GM23338 (cell line): ENCODE data around the gene IRGC. TPM values are rescaled to one million over a fixed set of nuclear protein-coding genes. Genes with fewer than 3 reads are reported as not detected.

Source experiments
- ATAC-seq: fragments of 200-7000 bp; cut with Tn5 transposase; 3 replicates; pipeline ENCODE4 v1.9.1; 2020
- DNase-seq: peaks from one replicate; pipeline ENCODE4 v3.0.0-alpha.2; 2015; ENCODE audit warnings: low spot score
- H2AFZ ChIP-seq: fragments of 200-600 bp; sonication (generic); 2 replicates; pipeline ENCODE4 v1.8.0; 2016; ENCODE audit warnings: antibody characterized with exemption, mild to moderate bottlenecking, moderate library complexity
- H3F3A ChIP-seq: fragments of 200-600 bp; sonication (generic); replicated peaks from 2 replicates; pipeline ENCODE4 v1.8.0; 2017; ENCODE audit warnings: antibody characterized with exemption, mixed run types, low read depth
- H3K27ac ChIP-seq: fragments of 200-600 bp; sonication (generic); 2 replicates; pipeline ENCODE4 v1.6.1; 2016; ENCODE audit warnings: low read depth
- H3K27me3 ChIP-seq: fragments of 200-600 bp; sonication (generic); 2 replicates; pipeline ENCODE4 v1.8.0; 2016; ENCODE audit warnings: mild to moderate bottlenecking, mixed run types, moderate library complexity; ENCODE audit not compliant: insufficient read depth
- H3K36me3 ChIP-seq: fragments of 200-600 bp; sonication (generic); 2 replicates; pipeline ENCODE4 v1.8.0; 2016; ENCODE audit warnings: mild to moderate bottlenecking; ENCODE audit not compliant: insufficient read depth
- H3K4me1 ChIP-seq: fragments of 200-600 bp; sonication (generic); 2 replicates; pipeline ENCODE4 v1.8.0; 2016; ENCODE audit warnings: mild to moderate bottlenecking, moderate library complexity; ENCODE audit not compliant: insufficient read depth
- H3K4me2 ChIP-seq: fragments of 200-600 bp; sonication (generic); 2 replicates; pipeline ENCODE4 v1.7.1; 2017; ENCODE audit warnings: mixed run types
- H3K4me3 ChIP-seq: fragments of 200-600 bp; sonication (generic); 2 replicates; pipeline ENCODE4 v1.6.1; 2016; ENCODE audit warnings: mixed run types
- H3K79me2 ChIP-seq: fragments of 200-600 bp; sonication (generic); replicated peaks from 2 replicates; pipeline ENCODE4 v1.8.0; 2017; ENCODE audit warnings: mild to moderate bottlenecking; ENCODE audit not compliant: insufficient read depth
- H3K9me2 ChIP-seq: fragments of 200-600 bp; sonication (generic); 2 replicates; pipeline ENCODE4 v1.8.0; 2017; ENCODE audit not compliant: insufficient read depth
- H4K20me1 ChIP-seq: fragments of 200-600 bp; sonication (generic); replicated peaks from 2 replicates; pipeline ENCODE4 v1.8.0; 2017; ENCODE audit warnings: mild to moderate bottlenecking; ENCODE audit not compliant: insufficient read depth
- H3K27ac Mint-ChIP-seq: 2 replicates; pipeline ENCODE4 v1.8.0; 2020; ENCODE audit warnings: inconsistent platforms, mild to moderate bottlenecking, moderate library complexity, mixed read lengths
- H3K27me3 Mint-ChIP-seq: 3 replicates; pipeline ENCODE4 v1.8.0; 2022; ENCODE audit warnings: low read depth, mild to moderate bottlenecking, moderate library complexity, mixed read lengths, inconsistent platforms; ENCODE audit not compliant: insufficient read depth, poor library complexity
- H3K36me3 Mint-ChIP-seq: 3 replicates; pipeline ENCODE4 v1.8.0; 2021; ENCODE audit warnings: low read depth, mild to moderate bottlenecking, inconsistent platforms, moderate library complexity, mixed read lengths
- H3K4me1 Mint-ChIP-seq: 3 replicates; pipeline ENCODE4 v1.8.0; 2020; ENCODE audit warnings: mild to moderate bottlenecking, inconsistent platforms, mixed read lengths
- H3K4me3 Mint-ChIP-seq: 3 replicates; pipeline ENCODE4 v1.8.0; 2021; ENCODE audit warnings: moderate library complexity, mild to moderate bottlenecking, inconsistent platforms, mixed read lengths
- H3K9me3 Mint-ChIP-seq: 3 replicates; pipeline ENCODE4 v1.8.0; 2020; ENCODE audit warnings: moderate library complexity, mild to moderate bottlenecking, inconsistent platforms, mixed read lengths
- CREB1 ChIP-seq: fragments of 250-450 bp; sonication (Bioruptor Pico); IDR thresholded peaks from 2 replicates; pipeline ENCODE4 v1.5.0; 2020; ENCODE audit warnings: low read depth, mild to moderate bottlenecking, moderate library complexity
- EZH2 ChIP-seq: fragments of 200-600 bp; sonication (generic); IDR thresholded peaks from one replicate; pipeline ENCODE4 v1.8.0; 2017; ENCODE audit warnings: antibody characterized with exemption, mild to moderate bottlenecking, low read depth; ENCODE audit not compliant: unreplicated experiment
- EZH2phosphoT487 ChIP-seq: fragments of 200-600 bp; sonication (generic); IDR thresholded peaks from one replicate; pipeline ENCODE4 v1.8.1; 2018; ENCODE audit warnings: antibody characterized with exemption; ENCODE audit not compliant: unreplicated experiment
- JUNB ChIP-seq: IDR thresholded peaks from one replicate; pipeline ENCODE4 v1.6.1; 2016; ENCODE audit warnings: antibody characterized with exemption; ENCODE audit not compliant: unreplicated experiment
- NANOG ChIP-seq: IDR thresholded peaks from 2 replicates; pipeline ENCODE4 v1.6.1; 2016; ENCODE audit warnings: antibody characterized with exemption, borderline replicate concordance
- POLR2AphosphoS5 ChIP-seq: IDR thresholded peaks from 2 replicates; pipeline ENCODE4 v1.6.1; 2016; ENCODE audit warnings: antibody characterized with exemption, low read depth
- STAT1 ChIP-seq: IDR thresholded peaks from one replicate; pipeline ENCODE4 v1.6.1; 2016; ENCODE audit warnings: antibody characterized with exemption; ENCODE audit not compliant: unreplicated experiment
- ZNF114 ChIP-seq: fragments of 250-450 bp; sonication (Bioruptor Pico); IDR thresholded peaks from 2 replicates; pipeline ENCODE4 v1.5.0; 2020; ENCODE audit warnings: mild to moderate bottlenecking, moderate library complexity
- ZNF331 ChIP-seq: fragments of 250-450 bp; sonication (Bioruptor Pico); IDR thresholded peaks from 2 replicates; pipeline ENCODE4 v1.5.0; 2020; ENCODE audit warnings: low read depth, mild to moderate bottlenecking, moderate library complexity
- polyA plus RNA-seq: library from polyadenylated mRNA; unstranded; fragments of >200 nt; fragmentation: Nextera tagmentation; extraction: Ambion mirVana; gene quantifications from 2 replicates; pipeline ENCODE4 v1.2.1, GENCODE V29; 2016
- total RNA-seq: library from RNA; depleted of rRNA; stranded (reverse); fragments of >200 nt; shearing (Covaris generic); gene quantifications from 2 replicates; pipeline ENCODE4 v1.2.3, GENCODE V29; 2014
- TF ChIP-seq, protein P1 (sequence below): fragments of 250-450 bp; sonication (Bioruptor Pico); IDR thresholded peaks from 2 replicates; pipeline ENCODE4 v1.5.0; 2020; ENCODE audit warnings: mild to moderate bottlenecking, moderate library complexity
- TF ChIP-seq, protein P2 (sequence below): IDR thresholded peaks from 2 replicates; pipeline ENCODE4 v1.6.1; 2016; ENCODE audit warnings: antibody characterized with exemption
- TF ChIP-seq, protein P3 (sequence below), 2 experiments: fragments of 200-600 bp in 1 of 2; sonication (generic) in 1 of 2; conservative IDR thresholded peaks; 2 replicates each; pipeline versions ENCODE4 v1.5.1 to v1.6.1; 2016 to 2017; ENCODE audit warnings: antibody characterized with exemption in 2 of 2, low read depth in 2 of 2, mild to moderate bottlenecking in 2 of 2, moderate library complexity in 1 of 2
- TF ChIP-seq, protein P4 (sequence below): IDR thresholded peaks from one replicate; pipeline ENCODE4 v1.6.1; 2018; ENCODE audit warnings: antibody characterized with exemption; ENCODE audit not compliant: unreplicated experiment

Gene IRGC
- total and polyA plus RNA-seq, 2 experiments from 2014 or later, result not detected

DNA sequence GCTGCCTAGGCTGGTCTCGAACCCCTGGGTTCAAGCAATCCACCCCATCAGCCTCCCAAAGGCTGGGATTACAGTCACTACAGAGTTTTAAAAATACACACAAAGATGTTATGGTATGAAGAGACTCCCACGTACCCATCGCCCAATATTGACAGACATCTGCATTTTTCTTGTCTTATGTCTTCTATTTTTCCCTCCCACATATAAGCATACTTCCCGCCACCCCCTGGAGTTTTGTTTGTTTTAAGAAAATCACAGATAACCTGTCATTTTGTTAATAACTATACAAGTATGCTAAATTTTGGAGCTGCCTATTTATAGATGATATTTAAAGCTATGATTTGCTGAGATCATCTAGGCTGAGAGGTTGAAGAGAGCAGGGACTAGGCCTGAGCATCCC is 45.1 kb downstream of the IRGC start (continued):
- TF ChIP-seq, protein P1, sequence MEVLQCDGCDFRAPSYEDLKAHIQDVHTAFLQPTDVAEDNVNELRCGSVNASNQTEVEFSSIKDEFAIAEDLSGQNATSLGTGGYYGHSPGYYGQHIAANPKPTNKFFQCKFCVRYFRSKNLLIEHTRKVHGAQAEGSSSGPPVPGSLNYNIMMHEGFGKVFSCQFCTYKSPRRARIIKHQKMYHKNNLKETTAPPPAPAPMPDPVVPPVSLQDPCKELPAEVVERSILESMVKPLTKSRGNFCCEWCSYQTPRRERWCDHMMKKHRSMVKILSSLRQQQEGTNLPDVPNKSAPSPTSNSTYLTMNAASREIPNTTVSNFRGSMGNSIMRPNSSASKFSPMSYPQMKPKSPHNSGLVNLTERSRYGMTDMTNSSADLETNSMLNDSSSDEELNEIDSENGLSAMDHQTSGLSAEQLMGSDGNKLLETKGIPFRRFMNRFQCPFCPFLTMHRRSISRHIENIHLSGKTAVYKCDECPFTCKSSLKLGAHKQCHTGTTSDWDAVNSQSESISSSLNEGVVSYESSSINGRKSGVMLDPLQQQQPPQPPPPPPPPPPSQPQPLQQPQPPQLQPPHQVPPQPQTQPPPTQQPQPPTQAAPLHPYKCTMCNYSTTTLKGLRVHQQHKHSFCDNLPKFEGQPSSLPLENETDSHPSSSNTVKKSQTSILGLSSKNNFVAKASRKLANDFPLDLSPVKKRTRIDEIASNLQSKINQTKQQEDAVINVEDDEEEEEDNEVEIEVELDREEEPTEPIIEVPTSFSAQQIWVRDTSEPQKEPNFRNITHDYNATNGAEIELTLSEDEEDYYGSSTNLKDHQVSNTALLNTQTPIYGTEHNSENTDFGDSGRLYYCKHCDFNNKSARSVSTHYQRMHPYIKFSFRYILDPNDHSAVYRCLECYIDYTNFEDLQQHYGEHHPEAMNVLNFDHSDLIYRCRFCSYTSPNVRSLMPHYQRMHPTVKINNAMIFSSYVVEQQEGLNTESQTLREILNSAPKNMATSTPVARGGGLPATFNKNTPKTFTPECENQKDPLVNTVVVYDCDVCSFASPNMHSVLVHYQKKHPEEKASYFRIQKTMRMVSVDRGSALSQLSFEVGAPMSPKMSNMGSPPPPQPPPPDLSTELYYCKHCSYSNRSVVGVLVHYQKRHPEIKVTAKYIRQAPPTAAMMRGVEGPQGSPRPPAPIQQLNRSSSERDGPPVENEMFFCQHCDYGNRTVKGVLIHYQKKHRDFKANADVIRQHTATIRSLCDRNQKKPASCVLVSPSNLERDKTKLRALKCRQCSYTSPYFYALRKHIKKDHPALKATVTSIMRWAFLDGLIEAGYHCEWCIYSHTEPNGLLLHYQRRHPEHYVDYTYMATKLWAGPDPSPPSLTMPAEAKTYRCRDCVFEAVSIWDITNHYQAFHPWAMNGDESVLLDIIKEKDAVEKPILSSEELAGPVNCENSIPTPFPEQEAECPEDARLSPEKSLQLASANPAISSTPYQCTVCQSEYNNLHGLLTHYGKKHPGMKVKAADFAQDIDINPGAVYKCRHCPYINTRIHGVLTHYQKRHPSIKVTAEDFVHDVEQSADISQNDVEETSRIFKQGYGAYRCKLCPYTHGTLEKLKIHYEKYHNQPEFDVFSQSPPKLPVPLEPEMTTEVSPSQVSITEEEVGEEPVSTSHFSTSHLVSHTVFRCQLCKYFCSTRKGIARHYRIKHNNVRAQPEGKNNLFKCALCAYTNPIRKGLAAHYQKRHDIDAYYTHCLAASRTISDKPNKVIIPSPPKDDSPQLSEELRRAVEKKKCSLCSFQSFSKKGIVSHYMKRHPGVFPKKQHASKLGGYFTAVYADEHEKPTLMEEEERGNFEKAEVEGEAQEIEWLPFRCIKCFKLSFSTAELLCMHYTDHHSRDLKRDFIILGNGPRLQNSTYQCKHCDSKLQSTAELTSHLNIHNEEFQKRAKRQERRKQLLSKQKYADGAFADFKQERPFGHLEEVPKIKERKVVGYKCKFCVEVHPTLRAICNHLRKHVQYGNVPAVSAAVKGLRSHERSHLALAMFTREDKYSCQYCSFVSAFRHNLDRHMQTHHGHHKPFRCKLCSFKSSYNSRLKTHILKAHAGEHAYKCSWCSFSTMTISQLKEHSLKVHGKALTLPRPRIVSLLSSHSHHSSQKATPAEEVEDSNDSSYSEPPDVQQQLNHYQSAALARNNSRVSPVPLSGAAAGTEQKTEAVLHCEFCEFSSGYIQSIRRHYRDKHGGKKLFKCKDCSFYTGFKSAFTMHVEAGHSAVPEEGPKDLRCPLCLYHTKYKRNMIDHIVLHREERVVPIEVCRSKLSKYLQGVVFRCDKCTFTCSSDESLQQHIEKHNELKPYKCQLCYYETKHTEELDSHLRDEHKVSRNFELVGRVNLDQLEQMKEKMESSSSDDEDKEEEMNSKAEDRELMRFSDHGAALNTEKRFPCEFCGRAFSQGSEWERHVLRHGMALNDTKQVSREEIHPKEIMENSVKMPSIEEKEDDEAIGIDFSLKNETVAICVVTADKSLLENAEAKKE, result no peak
- no peak for TF ChIP-seq NANOG

DNA sequence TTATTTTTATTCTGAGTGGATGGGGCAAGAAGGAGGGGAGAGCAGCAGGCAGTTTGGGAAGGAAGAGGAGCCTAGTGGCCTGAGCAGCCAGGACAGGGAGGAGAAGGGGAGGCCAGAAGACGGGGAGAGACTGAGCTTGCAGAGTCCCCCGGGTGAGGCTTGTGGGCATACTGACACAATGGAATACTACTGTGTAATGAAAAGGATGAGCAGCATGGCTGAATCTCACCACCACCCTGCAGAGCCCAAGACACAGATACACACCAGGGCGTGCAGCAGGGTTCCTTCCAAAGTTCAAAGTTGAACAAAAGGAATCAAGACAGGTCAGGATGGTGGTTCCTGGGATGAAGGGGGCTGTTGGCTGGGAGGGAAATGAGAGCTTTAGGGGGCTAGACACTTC is 46.9 kb downstream of the IRGC start:
- Mint-ChIP-seq H3K27me3 (peaks cover 10% of the 10 kb centered on the region), H3K4me3 (no peak overlapping the region), H3K36me3 (no peaks in the 10 kb centered on the region), H3K9me3 (no peaks in the 10 kb centered on the region), H3K4me1 (peaks cover 22% of the 10 kb centered on the region), H3K27ac (no peak overlapping the region)
- no peak for ATAC-seq
- Histone ChIP-seq H3K4me3 (no peak overlapping the region), H3K79me2 (no peaks in the 10 kb centered on the region), H3K4me1 (no peaks in the 10 kb centered on the region; the same call in 1 of the 2 replicates), H3F3A (no peaks in the 10 kb centered on the region), H2AFZ (no peak overlapping the region), H3K27ac (no peak overlapping the region), H3K36me3 (no peaks in the 10 kb centered on the region), H3K9me2 (no peaks in the 10 kb centered on the region), H3K27me3 (no peaks in the 10 kb centered on the region), H4K20me1 (no peaks in the 10 kb centered on the region), H3K4me2 (no peak overlapping the region)
- DNase-seq, result no peak
- TF ChIP-seq EZH2 (no peak), ZNF331 (CRISPR knock-in tag) (no peak), POLR2AphosphoS5 (no peak), NANOG (no peak), ZNF114 (CRISPR knock-in tag) (no peak), STAT1 (no peak), EZH2phosphoT487 (no peak), CREB1 (CRISPR knock-in tag) (no peak), JUNB (no peak)
- TF ChIP-seq, protein P2, sequence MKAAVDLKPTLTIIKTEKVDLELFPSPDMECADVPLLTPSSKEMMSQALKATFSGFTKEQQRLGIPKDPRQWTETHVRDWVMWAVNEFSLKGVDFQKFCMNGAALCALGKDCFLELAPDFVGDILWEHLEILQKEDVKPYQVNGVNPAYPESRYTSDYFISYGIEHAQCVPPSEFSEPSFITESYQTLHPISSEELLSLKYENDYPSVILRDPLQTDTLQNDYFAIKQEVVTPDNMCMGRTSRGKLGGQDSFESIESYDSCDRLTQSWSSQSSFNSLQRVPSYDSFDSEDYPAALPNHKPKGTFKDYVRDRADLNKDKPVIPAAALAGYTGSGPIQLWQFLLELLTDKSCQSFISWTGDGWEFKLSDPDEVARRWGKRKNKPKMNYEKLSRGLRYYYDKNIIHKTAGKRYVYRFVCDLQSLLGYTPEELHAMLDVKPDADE, result no peak
- TF ChIP-seq, protein P3, sequence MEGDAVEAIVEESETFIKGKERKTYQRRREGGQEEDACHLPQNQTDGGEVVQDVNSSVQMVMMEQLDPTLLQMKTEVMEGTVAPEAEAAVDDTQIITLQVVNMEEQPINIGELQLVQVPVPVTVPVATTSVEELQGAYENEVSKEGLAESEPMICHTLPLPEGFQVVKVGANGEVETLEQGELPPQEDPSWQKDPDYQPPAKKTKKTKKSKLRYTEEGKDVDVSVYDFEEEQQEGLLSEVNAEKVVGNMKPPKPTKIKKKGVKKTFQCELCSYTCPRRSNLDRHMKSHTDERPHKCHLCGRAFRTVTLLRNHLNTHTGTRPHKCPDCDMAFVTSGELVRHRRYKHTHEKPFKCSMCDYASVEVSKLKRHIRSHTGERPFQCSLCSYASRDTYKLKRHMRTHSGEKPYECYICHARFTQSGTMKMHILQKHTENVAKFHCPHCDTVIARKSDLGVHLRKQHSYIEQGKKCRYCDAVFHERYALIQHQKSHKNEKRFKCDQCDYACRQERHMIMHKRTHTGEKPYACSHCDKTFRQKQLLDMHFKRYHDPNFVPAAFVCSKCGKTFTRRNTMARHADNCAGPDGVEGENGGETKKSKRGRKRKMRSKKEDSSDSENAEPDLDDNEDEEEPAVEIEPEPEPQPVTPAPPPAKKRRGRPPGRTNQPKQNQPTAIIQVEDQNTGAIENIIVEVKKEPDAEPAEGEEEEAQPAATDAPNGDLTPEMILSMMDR (conservative IDR thresholded peaks at IDR 0.05; ENCODE audit: low read depth in 2 of 2), result no peak
- TF ChIP-seq, protein P4, sequence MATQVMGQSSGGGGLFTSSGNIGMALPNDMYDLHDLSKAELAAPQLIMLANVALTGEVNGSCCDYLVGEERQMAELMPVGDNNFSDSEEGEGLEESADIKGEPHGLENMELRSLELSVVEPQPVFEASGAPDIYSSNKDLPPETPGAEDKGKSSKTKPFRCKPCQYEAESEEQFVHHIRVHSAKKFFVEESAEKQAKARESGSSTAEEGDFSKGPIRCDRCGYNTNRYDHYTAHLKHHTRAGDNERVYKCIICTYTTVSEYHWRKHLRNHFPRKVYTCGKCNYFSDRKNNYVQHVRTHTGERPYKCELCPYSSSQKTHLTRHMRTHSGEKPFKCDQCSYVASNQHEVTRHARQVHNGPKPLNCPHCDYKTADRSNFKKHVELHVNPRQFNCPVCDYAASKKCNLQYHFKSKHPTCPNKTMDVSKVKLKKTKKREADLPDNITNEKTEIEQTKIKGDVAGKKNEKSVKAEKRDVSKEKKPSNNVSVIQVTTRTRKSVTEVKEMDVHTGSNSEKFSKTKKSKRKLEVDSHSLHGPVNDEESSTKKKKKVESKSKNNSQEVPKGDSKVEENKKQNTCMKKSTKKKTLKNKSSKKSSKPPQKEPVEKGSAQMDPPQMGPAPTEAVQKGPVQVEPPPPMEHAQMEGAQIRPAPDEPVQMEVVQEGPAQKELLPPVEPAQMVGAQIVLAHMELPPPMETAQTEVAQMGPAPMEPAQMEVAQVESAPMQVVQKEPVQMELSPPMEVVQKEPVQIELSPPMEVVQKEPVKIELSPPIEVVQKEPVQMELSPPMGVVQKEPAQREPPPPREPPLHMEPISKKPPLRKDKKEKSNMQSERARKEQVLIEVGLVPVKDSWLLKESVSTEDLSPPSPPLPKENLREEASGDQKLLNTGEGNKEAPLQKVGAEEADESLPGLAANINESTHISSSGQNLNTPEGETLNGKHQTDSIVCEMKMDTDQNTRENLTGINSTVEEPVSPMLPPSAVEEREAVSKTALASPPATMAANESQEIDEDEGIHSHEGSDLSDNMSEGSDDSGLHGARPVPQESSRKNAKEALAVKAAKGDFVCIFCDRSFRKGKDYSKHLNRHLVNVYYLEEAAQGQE, result no peak
